ENCODE measurements around the gene COL6A2.

The COL6A2 gene

DNA sequence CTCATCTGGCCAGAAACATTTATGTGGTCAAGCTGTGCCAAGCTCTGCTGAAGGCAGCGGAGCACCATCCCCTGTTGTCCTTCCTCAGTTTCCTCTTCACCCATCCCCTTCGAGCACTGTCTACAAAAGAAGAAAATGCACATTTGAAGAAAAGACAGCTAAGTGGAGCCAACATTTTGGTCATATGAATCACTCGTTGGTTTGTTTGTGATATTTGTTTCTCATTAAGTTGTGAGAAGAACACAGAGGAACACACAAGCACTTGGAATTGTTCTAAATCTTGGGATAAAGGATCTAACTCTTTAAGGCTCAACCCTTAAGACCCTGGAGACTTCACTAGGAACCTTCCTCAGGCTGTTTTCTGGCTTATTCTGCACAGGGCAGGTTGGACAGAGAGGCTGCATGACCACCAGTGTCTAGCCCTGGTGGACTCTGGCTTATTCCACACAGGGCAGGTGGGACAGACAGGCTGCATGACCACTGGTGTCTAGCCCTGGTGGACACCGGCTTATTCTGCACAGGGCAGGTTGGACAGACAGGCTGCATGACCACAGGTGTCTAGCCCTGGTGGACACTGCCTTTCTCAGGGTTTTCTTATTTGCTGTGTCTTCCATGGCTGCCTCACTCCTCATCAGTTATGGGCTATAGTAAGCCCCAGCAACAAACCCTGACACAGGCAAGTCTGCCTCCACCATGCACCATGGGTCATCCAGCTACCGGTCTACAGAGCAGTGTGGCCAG, 35.3 kb upstream of the COL6A2 start:
- no peak overlapping the region for H3K4me2 ChIP-seq (ENCODE audit: low read length)
- H3K4me1 ChIP-seq (ENCODE audit: control insufficient read depth, insufficient read depth, low read length), result peaks cover 46% of the 10 kb centered on the region
- H3K36me3 ChIP-seq (ENCODE audit: insufficient read depth, low read length), result no peaks in the 10 kb centered on the region
- H3K9me3 ChIP-seq (replicated peaks; ENCODE audit: low read length), result peaks cover 16% of the 10 kb centered on the region
- no peak overlapping the region for H3K4me3 ChIP-seq (ENCODE audit: low read length)
- H3K27me3 ChIP-seq (ENCODE audit: control insufficient read depth, insufficient read depth, low read length), result no peaks in the 10 kb centered on the region
- no peak overlapping the region for H3K9ac ChIP-seq (ENCODE audit: low read depth, low read length)

DNA sequence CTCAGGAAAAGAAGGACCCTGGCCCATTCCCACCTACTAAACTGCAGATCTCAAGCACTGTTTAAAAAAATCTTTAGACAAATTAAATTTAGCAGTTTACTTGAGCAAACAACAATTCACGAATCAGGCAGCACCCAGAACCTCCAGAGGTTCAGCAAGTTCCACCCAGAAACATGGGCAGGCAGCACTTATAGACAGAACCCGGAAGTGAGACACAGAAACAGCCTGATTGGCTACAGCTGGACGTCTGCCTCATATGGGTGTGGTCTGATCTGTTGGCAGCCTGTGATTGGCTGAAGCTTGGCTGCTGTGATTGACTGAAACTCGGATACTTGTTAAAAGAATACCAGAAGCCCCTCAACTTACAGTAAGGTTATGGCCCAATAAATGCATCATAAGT, 34.7 kb upstream of the COL6A2 start:
- Histone ChIP-seq H3K9ac (ENCODE audit: low read depth, low read length) (no peak overlapping the region), H3K4me1 (ENCODE audit: control insufficient read depth, insufficient read depth, low read length) (peaks cover 46% of the 10 kb centered on the region), H3K9me3 (replicated peaks; ENCODE audit: low read length) (peaks cover 16% of the 10 kb centered on the region), H3K4me2 (ENCODE audit: low read length) (no peak overlapping the region), H3K4me3 (ENCODE audit: low read length) (no peak overlapping the region), H3K27me3 (ENCODE audit: control insufficient read depth, insufficient read depth, low read length) (no peaks in the 10 kb centered on the region), H3K36me3 (ENCODE audit: insufficient read depth, low read length) (no peaks in the 10 kb centered on the region)

DNA sequence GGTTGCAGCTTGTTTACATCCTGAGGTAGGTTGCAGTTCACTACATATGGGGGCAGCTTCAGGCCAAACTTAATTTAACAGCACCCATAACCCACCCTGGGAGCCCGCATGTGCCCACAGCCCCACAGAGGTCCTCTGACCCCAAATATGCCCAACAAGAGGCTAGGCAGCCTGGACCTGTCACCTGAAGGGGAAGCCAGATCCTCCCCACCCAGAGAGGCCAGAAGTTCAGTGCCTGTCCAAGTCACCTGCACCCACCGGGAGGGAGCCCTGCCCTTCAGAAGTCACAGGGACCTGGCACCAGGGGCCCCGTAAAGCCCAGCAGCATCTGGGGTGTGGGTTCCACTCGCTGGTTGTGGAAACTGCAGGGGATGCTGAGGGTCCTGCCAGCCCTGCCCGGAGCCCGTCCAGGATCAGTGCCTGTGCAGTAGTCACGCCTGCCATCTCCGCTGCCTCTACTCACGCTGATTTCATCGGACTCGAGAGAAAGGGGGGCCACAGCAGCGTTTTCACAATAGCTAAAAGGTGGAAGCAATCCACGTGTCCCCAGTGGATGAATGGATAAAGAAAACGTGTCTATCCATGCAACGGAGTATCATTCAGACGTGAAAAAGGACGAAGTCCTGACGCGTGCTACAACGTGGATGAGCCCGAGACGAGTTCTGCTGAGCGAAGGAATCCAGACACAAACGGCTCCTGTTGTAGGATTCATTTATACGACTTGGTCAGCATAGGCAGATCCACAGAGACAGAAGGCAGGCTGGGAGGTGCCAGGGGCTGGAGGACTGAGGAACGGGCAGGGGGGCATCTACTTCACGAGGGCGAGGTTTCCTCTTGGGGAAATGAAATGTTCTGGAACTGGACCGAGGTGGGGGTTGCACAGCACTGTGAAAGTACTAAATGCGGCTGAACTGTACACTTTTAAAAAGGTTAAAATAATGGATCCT, 33.9 kb upstream of the COL6A2 start:
- Histone ChIP-seq H3K27me3 (ENCODE audit: control insufficient read depth, insufficient read depth, low read length) (no peaks in the 10 kb centered on the region), H3K9ac (ENCODE audit: low read depth, low read length) (no peak overlapping the region), H3K4me3 (ENCODE audit: low read length) (no peak overlapping the region), H3K36me3 (ENCODE audit: insufficient read depth, low read length) (no peaks in the 10 kb centered on the region), H3K9me3 (replicated peaks; ENCODE audit: low read length) (peaks cover 16% of the 10 kb centered on the region), H3K4me2 (ENCODE audit: low read length) (no peak overlapping the region), H3K4me1 (ENCODE audit: control insufficient read depth, insufficient read depth, low read length) (peaks cover 46% of the 10 kb centered on the region)

DNA sequence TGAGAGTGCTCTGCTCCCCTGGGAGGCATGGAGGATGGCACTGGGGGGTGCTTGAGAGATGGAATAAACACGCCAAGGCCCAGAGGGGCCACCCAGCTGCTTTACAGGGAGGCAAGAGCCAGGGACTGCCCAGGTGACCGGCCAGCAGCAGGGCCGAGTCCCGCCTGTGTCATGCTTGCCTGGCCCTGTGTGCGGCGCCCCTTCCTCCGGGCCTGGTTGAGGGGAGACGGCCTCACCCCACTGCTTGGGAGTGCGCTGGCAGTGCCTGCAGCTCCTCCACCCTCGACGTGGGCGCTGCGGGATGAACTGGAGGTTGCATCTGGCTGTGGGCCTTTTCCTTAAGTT, 33.1 kb upstream of the COL6A2 start:
- Histone ChIP-seq H3K9ac (ENCODE audit: low read depth, low read length) (peak overlapping the region; percentile 55), H3K9me3 (replicated peaks; ENCODE audit: low read length) (peaks cover 16% of the 10 kb centered on the region), H3K4me1 (ENCODE audit: control insufficient read depth, insufficient read depth, low read length) (peaks cover 44% of the 10 kb centered on the region), H3K4me2 (ENCODE audit: low read length) (peak overlapping the region; percentile 60), H3K27me3 (ENCODE audit: control insufficient read depth, insufficient read depth, low read length) (no peaks in the 10 kb centered on the region), H3K36me3 (ENCODE audit: insufficient read depth, low read length) (no peaks in the 10 kb centered on the region), H3K4me3 (ENCODE audit: low read length) (peak overlapping the region; percentile 15)

DNA sequence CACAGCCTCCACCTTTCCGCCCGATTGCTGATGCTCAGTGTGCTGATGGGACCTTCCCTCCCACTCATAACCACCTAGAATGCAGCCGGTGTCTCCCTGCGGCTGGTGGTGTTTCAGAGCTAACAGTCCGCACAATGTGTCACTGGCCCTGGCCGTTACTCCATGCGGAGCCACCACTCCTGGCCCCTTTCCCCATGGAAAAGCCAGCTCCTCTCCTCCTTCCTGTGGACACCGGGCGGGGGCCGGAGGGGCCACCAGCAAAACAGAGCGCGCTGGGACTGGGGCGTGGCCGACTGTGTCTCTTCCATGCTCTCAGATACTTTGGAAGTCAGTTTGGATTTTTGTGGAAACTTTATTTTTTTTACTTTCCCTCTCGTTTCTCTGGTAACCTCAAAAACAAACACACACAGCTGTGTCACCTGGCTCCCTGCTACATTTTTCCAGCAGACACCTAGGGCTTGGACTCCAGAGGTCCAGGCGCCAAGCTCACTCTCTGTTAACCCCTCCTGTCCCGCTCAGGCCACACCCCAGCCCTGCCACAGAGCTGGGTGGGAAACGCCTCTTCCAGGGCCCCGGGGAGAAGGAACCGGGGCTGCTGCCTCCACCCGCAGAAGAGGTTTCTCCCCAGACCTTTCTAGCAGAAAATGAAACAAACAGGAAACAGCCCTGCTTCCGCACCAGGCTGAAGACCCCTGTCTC, 32.5 kb upstream of the COL6A2 start:
- peaks cover 16% of the 10 kb centered on the region for H3K9me3 ChIP-seq (replicated peaks; ENCODE audit: low read length)
- H3K36me3 ChIP-seq (ENCODE audit: insufficient read depth, low read length), result no peaks in the 10 kb centered on the region
- H3K4me2 ChIP-seq (ENCODE audit: low read length), result peak overlapping the region; percentile 60
- H3K4me1 ChIP-seq (ENCODE audit: control insufficient read depth, insufficient read depth, low read length), result peaks cover 39% of the 10 kb centered on the region
- H3K4me3 ChIP-seq (ENCODE audit: low read length), result peak overlapping the region; percentile 15
- no peaks in the 10 kb centered on the region for H3K27me3 ChIP-seq (ENCODE audit: control insufficient read depth, insufficient read depth, low read length)
- peak overlapping the region; percentile 55 for H3K9ac ChIP-seq (ENCODE audit: low read depth, low read length)

DNA sequence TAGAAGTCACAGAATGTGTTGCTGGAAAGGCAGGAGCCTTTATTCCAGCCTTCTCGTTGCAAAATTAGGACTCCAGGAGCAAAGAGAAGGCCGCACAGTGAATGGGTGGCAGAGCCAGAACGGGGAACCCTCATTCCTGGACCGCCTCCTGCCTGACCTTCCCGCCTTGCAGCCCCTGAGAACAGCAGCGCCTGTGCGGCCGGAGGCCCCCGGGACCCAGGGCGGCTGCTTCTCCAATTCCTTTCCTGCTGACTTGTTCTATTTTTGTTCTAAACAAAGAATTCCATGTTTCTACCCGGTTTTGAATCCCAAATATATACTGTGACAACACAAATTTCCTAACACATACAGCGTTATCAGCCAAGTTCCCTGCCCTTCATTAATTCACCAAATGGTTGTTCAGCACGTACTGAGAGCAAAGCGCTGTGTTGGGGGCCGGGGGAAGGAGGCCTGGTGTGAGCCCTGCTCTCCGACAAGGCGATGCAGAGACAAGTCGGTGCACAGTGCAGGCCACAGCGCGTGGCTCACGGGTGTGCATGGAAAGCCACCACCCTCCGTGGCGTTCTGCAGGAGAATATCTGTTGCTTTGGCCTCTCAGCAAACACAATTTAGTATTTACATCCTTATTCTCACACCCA, 31.9 kb upstream of the COL6A2 start:
- H3K27me3 ChIP-seq (ENCODE audit: control insufficient read depth, insufficient read depth, low read length), result no peaks in the 10 kb centered on the region
- H3K4me1 ChIP-seq (ENCODE audit: control insufficient read depth, insufficient read depth, low read length), result peaks cover 32% of the 10 kb centered on the region
- H3K4me3 ChIP-seq (ENCODE audit: low read length), result peak overlapping the region; percentile 15
- H3K9me3 ChIP-seq (replicated peaks; ENCODE audit: low read length), result peaks cover 16% of the 10 kb centered on the region
- H3K4me2 ChIP-seq (ENCODE audit: low read length), result peak overlapping the region; percentile 60
- no peaks in the 10 kb centered on the region for H3K36me3 ChIP-seq (ENCODE audit: insufficient read depth, low read length)
- peak overlapping the region; percentile 55 for H3K9ac ChIP-seq (ENCODE audit: low read depth, low read length)

DNA sequence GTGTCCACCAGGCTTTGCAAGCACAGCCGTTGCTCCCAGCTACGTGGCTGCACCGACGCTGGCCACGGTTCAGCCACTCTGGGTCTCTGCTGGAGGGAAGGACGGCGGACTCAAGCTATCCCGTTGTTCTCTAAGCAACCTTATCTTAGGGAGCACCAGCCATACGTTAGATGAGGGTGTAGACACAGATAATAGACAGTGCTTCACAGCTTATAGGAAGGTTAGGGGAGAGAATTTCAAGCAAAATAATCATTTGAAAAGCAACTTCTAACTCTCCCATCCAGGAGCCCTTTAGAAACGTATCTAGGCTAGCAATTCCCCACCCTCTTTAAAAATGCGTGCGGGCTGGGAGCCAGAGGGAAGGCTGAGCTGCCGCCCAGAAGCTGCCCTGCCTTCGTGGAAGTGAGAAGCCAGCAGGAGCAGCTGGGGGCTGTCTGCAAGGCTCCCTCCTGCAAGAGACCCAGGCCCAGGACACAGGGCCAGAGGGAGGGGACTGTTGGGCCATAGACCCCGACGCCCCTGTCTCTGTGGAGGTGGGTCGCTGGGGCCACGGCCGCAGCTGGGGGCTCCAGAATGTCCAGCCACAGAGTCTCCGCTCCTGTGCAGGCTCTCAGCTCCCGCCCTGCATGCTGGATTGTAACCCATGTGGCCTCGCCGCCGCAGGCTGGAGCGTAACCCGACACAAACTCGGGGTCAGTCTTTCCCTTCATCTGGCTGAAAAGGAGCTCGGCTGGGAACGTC, 31.2 kb upstream of the COL6A2 start:
- H3K4me1 ChIP-seq (ENCODE audit: control insufficient read depth, insufficient read depth, low read length), result peaks cover 27% of the 10 kb centered on the region
- H3K27me3 ChIP-seq (ENCODE audit: control insufficient read depth, insufficient read depth, low read length), result no peaks in the 10 kb centered on the region
- peak overlapping the region; percentile 22 for H3K4me2 ChIP-seq (ENCODE audit: low read length)
- no peaks in the 10 kb centered on the region for H3K36me3 ChIP-seq (ENCODE audit: insufficient read depth, low read length)
- peak overlapping the region; percentile 24 for H3K9ac ChIP-seq (ENCODE audit: low read depth, low read length)
- H3K4me3 ChIP-seq (ENCODE audit: low read length), result no peak overlapping the region
- peaks cover 16% of the 10 kb centered on the region for H3K9me3 ChIP-seq (replicated peaks; ENCODE audit: low read length)

DNA sequence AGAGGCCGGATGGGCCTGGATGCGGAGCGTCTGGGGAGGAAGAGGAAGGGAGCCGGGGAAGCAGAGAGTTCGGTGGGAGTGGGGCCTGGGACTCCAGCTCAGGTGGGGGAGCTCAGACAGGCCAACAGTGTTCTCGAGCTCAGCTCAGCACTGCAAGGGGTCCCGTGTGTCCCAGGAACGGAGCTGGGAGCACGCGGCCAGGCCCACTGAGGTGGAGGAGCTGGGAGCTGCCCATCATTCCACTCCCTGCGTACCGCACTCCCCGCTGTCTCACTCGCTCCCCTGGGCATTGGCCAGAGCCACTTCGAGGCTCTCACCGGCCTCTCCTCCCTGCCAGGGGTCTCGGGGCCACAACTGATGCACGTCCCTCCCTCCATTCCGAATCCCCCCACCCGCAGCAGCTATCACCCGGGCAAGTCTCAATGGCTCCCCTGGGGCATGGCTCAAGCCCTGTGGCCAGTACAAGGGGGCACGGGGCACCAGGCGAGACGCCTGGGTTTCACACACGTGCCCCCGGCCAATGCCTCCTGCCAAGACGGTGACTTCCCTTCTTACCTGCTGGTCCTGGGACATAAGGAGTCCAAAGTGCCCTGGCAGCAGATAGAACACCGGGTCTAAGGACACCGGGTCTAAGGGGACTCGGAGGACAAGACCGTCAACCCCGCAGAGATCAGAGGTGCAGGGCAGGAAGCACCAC, 30.3 kb upstream of the COL6A2 start:
- Histone ChIP-seq H3K9me3 (replicated peaks; ENCODE audit: low read length) (peaks cover 9% of the 10 kb centered on the region), H3K4me2 (ENCODE audit: low read length) (no peak overlapping the region), H3K4me3 (ENCODE audit: low read length) (no peak overlapping the region), H3K27me3 (ENCODE audit: control insufficient read depth, insufficient read depth, low read length) (no peaks in the 10 kb centered on the region), H3K9ac (ENCODE audit: low read depth, low read length) (no peak overlapping the region), H3K36me3 (ENCODE audit: insufficient read depth, low read length) (no peaks in the 10 kb centered on the region), H3K4me1 (ENCODE audit: control insufficient read depth, insufficient read depth, low read length) (peaks cover 27% of the 10 kb centered on the region)

DNA sequence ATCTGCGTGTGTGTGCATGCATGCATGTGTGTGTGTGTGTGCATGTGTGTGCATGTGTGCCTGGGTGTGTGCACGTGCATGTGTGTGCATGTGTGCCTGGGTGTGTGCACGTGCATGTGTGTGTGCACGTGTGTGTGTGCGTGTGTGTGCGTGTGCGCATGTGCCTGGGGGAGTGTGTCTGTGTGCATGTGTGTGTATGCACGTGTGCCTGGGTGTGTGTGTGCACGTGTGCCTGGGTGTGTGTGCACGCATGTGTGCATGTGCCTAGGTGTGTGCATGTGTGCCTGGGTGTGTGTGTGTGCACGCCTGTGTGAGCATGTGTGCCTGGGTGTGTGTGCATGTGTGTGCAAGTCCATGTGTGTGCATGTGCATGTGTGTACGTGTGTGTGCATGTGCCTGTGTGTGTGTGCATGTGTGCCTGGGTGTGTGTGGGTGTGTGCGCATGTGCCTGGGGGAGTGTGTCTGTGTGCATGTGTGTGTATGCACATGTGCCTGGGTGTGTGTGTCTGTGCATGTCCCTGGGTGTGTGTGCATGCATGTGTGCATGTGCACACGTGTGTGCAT, 29.3 kb upstream of the COL6A2 start:
- H3K4me3 ChIP-seq (ENCODE audit: low read length), result no peak overlapping the region
- peaks cover 27% of the 10 kb centered on the region for H3K4me1 ChIP-seq (ENCODE audit: control insufficient read depth, insufficient read depth, low read length)
- H3K9me3 ChIP-seq (replicated peaks; ENCODE audit: low read length), result no peaks in the 10 kb centered on the region
- H3K4me2 ChIP-seq (ENCODE audit: low read length), result no peak overlapping the region
- no peaks in the 10 kb centered on the region for H3K27me3 ChIP-seq (ENCODE audit: control insufficient read depth, insufficient read depth, low read length)
- H3K9ac ChIP-seq (ENCODE audit: low read depth, low read length), result no peak overlapping the region
- no peaks in the 10 kb centered on the region for H3K36me3 ChIP-seq (ENCODE audit: insufficient read depth, low read length)

DNA sequence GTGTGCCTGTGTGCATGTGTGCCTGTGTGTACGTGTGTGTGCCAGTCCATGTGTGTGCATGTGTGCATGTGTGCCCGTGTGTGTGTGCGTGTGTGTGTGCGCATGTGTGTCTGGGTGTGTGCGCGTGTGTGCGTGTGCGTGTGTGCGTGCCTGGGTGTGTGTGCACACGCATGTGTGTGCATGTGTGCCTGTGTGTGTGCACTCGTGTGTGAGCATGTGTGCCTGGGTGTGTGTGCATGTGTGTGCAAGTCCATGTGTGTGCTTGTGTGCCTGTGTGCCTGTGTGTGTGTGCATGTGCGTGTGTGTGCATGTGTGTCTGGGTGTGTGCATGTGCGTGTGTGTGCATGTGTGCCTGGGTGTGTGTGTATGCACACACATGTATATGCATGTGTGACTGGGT, 28.7 kb upstream of the COL6A2 start:
- Histone ChIP-seq H3K4me2 (ENCODE audit: low read length) (no peak overlapping the region), H3K9ac (ENCODE audit: low read depth, low read length) (no peak overlapping the region), H3K4me1 (ENCODE audit: control insufficient read depth, insufficient read depth, low read length) (peaks cover 27% of the 10 kb centered on the region), H3K4me3 (ENCODE audit: low read length) (no peak overlapping the region), H3K36me3 (ENCODE audit: insufficient read depth, low read length) (no peaks in the 10 kb centered on the region), H3K9me3 (replicated peaks; ENCODE audit: low read length) (no peaks in the 10 kb centered on the region), H3K27me3 (ENCODE audit: control insufficient read depth, insufficient read depth, low read length) (no peaks in the 10 kb centered on the region)

Measured in skeletal muscle satellite cell (primary cell).